Measurements from ENCODE around the gene FERMT3. TPM values are rescaled to one million over a fixed set of nuclear protein-coding genes. Genes with fewer than 3 reads are reported as not detected.

The FERMT3 gene
- total and polyA plus RNA-seq, 2 of the 13 experiments (the other 11 are each of a cell fraction or from before 2014, with no cell fraction given): 0.29 TPM; not detected in 1

- TF ChIP-seq ELF3 (CRISPR knock-in tag; IDR thresholded peaks at IDR 0.05) (peak; percentile 52; the same call in 1 of the 2 replicates), JUND (CRISPR knock-in tag; IDR thresholded peaks at IDR 0.05) (no peak), PHF21A (CRISPR knock-in tag; IDR thresholded peaks at IDR 0.05) (peak; percentile 81), HNRNPH1 (optimal IDR thresholded peaks at IDR 0.05; ENCODE audit: low read depth, low read length) (peak; percentile 29), NFYC (CRISPR knock-in tag; IDR thresholded peaks at IDR 0.05) (peak; percentile 76), ZNF12 (CRISPR knock-in tag; IDR thresholded peaks at IDR 0.05) (no peak), HNRNPLL (IDR thresholded peaks at IDR 0.05; ENCODE audit: low read depth, low read length, poor library complexity, severe bottlenecking) (peak; percentile 86), ATM (IDR thresholded peaks at IDR 0.05; ENCODE audit: borderline replicate concordance) (no peak), KLF9 (CRISPR knock-in tag; IDR thresholded peaks at IDR 0.05; ENCODE audit: low read depth) (0 out of 2 replicates have a peak, but pooled peaks have one; percentile 68), SMARCE1 (IDR thresholded peaks at IDR 0.05; ENCODE audit: borderline replicate concordance) (no peak), SUZ12 (IDR thresholded peaks at IDR 0.05; ENCODE audit: low read depth, low read length) (no peak), SOX5 (CRISPR knock-in tag; IDR thresholded peaks at IDR 0.05; ENCODE audit: borderline replicate concordance) (peak; percentile 40; the same call in 1 of the 2 replicates), SAP130 (CRISPR knock-in tag; IDR thresholded peaks at IDR 0.05; ENCODE audit: low read depth) (peak; percentile 95), MIXL1 (CRISPR knock-in tag; IDR thresholded peaks at IDR 0.05) (0 out of 2 replicates have a peak, but pooled peaks have one; percentile 40), ZFYVE20 (CRISPR knock-in tag; IDR thresholded peaks at IDR 0.05; ENCODE audit: borderline replicate concordance, low read depth) (no peak), HNRNPK (IDR thresholded peaks at IDR 0.05; ENCODE audit: low read depth, low read length, poor library complexity, severe bottlenecking) (no peak), GPN1 (CRISPR knock-in tag; IDR thresholded peaks at IDR 0.05; ENCODE audit: borderline replicate concordance) (no peak), PCBP2 (optimal IDR thresholded peaks at IDR 0.05; ENCODE audit: low read depth, low read length, poor library complexity, severe bottlenecking) (no peak), CREM (IDR thresholded peaks at IDR 0.05) (peak; percentile 98), CREM (CRISPR knock-in tag; IDR thresholded peaks at IDR 0.05) (no peak), AFF4 (CRISPR knock-in tag; IDR thresholded peaks at IDR 0.05) (no peak), ZNF350 (CRISPR knock-in tag; IDR thresholded peaks at IDR 0.05; ENCODE audit: borderline replicate concordance, low read depth) (no peak), CENPBD1 (CRISPR knock-in tag; IDR thresholded peaks at IDR 0.05; ENCODE audit: borderline replicate concordance, low read depth) (no peak; the same call in 1 of the 2 replicates)
- TF ChIP-seq, protein P1, sequence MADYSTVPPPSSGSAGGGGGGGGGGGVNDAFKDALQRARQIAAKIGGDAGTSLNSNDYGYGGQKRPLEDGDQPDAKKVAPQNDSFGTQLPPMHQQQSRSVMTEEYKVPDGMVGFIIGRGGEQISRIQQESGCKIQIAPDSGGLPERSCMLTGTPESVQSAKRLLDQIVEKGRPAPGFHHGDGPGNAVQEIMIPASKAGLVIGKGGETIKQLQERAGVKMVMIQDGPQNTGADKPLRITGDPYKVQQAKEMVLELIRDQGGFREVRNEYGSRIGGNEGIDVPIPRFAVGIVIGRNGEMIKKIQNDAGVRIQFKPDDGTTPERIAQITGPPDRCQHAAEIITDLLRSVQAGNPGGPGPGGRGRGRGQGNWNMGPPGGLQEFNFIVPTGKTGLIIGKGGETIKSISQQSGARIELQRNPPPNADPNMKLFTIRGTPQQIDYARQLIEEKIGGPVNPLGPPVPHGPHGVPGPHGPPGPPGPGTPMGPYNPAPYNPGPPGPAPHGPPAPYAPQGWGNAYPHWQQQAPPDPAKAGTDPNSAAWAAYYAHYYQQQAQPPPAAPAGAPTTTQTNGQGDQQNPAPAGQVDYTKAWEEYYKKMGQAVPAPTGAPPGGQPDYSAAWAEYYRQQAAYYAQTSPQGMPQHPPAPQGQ (CRISPR knock-in tag; IDR thresholded peaks at IDR 0.05; ENCODE audit: borderline replicate concordance): no peak
These were observed 63.2 kb downstream of the FERMT3 start (continued) for GRCh38 chr11:64269540-64270220.
